OCI-LY1 (cell line): ENCODE data around the gene CHMP5.

Experiments
- H2AFZ ChIP-seq: fragments of 200-600 bp; sonication (generic), shearing (Covaris generic); 2 replicates; pipeline ENCODE4 v1.6.0; 2014; ENCODE audit warnings: antibody characterized with exemption, mild to moderate bottlenecking, low read length
- H3F3A ChIP-seq: fragments of 200-600 bp; sonication (generic), shearing (Covaris generic); 2 replicates; pipeline ENCODE4 v1.6.0; 2014; ENCODE audit warnings: mild to moderate bottlenecking, antibody characterized with exemption, low read length, moderate library complexity; ENCODE audit not compliant: insufficient read depth
- H3K27ac ChIP-seq: fragments of 200-600 bp; sonication (generic); 2 replicates; pipeline ENCODE4 v1.5.1; 2014; ENCODE audit warnings: low read length, mixed run types, mild to moderate bottlenecking, low read depth; ENCODE audit not compliant: poor library complexity, severe bottlenecking
- H3K27me3 ChIP-seq: fragments of 200-600 bp; sonication (generic); 2 replicates; pipeline ENCODE4 v1.6.0; 2014; ENCODE audit warnings: antibody characterized with exemption, mild to moderate bottlenecking, low read length, moderate library complexity; ENCODE audit not compliant: insufficient read depth
- H3K36me3 ChIP-seq: fragments of 200-600 bp; sonication (generic); 2 replicates; pipeline ENCODE4 v1.6.1; 2014; ENCODE audit warnings: mild to moderate bottlenecking, antibody characterized with exemption, low read length, moderate library complexity, mixed read lengths; ENCODE audit not compliant: insufficient read depth
- H3K4me1 ChIP-seq: fragments of 200-600 bp; sonication (generic); 2 replicates; pipeline ENCODE4 v1.5.1; 2014; ENCODE audit warnings: mild to moderate bottlenecking, low read length, moderate library complexity; ENCODE audit not compliant: insufficient read depth, severe bottlenecking
- H3K4me2 ChIP-seq: fragments of 200-600 bp; sonication (generic), shearing (Covaris generic); 2 replicates; pipeline ENCODE4 v1.6.1; 2014; ENCODE audit warnings: low read length
- H3K4me3 ChIP-seq: fragments of 200-600 bp; sonication (generic); 2 replicates; pipeline ENCODE4 v1.5.1; 2014; ENCODE audit warnings: low read length, low read depth, mild to moderate bottlenecking, mixed read lengths; ENCODE audit not compliant: poor library complexity, severe bottlenecking
- H3K79me2 ChIP-seq: fragments of 200-600 bp; shearing (Covaris generic); 2 replicates; pipeline ENCODE4 v1.6.1; 2016; ENCODE audit warnings: mixed run types, low read length, mixed read lengths; ENCODE audit not compliant: insufficient read depth
- H3K9ac ChIP-seq: fragments of 200-600 bp; sonication (generic), shearing (Covaris generic); 2 replicates; pipeline ENCODE4 v1.6.1; 2014; ENCODE audit warnings: mild to moderate bottlenecking, low read length, mixed read lengths
- H3K9me2 ChIP-seq: fragments of 200-600 bp; sonication (generic), shearing (Covaris generic); 2 replicates; pipeline ENCODE4 v1.6.1; 2014; ENCODE audit warnings: low read depth, mild to moderate bottlenecking, low read length, mixed read lengths
- H3K9me3 ChIP-seq: fragments of 200-600 bp; shearing (Covaris generic); 2 replicates; pipeline ENCODE4 v1.6.1; 2014; ENCODE audit warnings: low read length, mixed read lengths
- H4K20me1 ChIP-seq: fragments of 200-600 bp; sonication (generic), shearing (Covaris generic); 2 replicates; pipeline ENCODE4 v1.6.0; 2016; ENCODE audit warnings: mild to moderate bottlenecking, low read length; ENCODE audit not compliant: insufficient read depth
- EZH2 ChIP-seq: fragments of 200-600 bp; sonication (generic), shearing (Covaris generic); IDR thresholded peaks from 2 replicates; pipeline ENCODE4 v1.8.0; 2017; ENCODE audit warnings: borderline replicate concordance, mixed run types, mild to moderate bottlenecking, antibody characterized with exemption, low read length, moderate library complexity, mixed read lengths
- TF ChIP-seq, protein P1 (sequence below): fragments of 200-600 bp; sonication (generic), shearing (Covaris generic); IDR thresholded peaks from 2 replicates; pipeline ENCODE4 v1.5.1; 2017; ENCODE audit warnings: mild to moderate bottlenecking, antibody characterized with exemption, low read length, moderate library complexity, mixed read lengths

The CHMP5 gene

DNA sequence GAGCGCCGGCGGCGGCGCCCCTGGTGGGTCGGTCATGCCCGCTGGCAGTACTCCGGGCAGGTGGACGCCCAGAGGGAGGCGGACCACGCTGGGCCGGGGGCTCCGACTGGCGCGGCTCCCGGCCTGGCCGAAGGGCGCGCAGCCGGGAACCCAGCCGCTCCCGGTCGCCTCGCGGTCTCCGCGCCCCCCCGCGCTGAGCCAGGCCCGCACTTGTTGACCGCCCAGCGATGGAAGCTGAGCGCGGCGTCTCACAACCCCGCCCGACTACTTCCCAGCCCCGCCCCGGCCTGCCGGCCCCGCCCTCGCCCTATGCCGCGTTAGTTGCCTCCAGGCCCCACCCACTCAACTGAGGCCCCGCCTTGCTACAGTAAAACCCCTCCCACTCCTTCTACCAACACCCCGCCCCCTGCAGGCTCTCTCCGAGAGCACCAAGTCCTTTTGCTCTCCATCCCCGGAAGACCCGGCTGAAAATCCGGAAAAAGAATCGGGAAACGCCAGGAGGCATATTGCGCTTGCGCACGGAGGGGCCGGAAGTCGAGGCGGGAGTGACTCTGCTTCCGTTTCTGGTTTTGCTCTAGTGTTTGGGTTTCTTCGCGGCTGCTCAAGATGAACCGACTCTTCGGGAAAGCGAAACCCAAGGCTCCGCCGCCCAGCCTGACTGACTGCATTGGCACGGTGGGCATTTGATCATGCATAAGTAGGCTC, at the start of gene CHMP5, which contains the start of gene BAG1:
TSS of gene CHMP5 (plus strand) at position 577 of the 705 bp plus-strand sequence. CDS start at position 607, 30 bp downstream.
TSS of gene BAG1 (minus strand) at position 236 of the 705 bp plus-strand sequence.
- Histone ChIP-seq H3K9me2 (no peaks in the 10 kb centered on the region), H3K79me2 (peaks cover 15% of the 10 kb centered on the region), H3F3A (no peaks in the 10 kb centered on the region), H3K36me3 (peaks cover 47% of the 10 kb centered on the region), H4K20me1 (no peaks in the 10 kb centered on the region), H2AFZ (no peak within 1 kb of the TSS), H3K9ac (peak within 1 kb of the TSS; percentile 87), H3K27me3 (no peaks in the 10 kb centered on the region), H3K4me3 (peak within 1 kb of the TSS; percentile 91), H3K9me3 (no peaks in the 10 kb centered on the region), H3K4me2 (peak within 1 kb of the TSS; percentile 96), H3K27ac (peak within 1 kb of the TSS; percentile 24), H3K4me1 (peaks cover 18% of the 10 kb centered on the region)
- no peak for TF ChIP-seq EZH2
- TF ChIP-seq, protein P1, sequence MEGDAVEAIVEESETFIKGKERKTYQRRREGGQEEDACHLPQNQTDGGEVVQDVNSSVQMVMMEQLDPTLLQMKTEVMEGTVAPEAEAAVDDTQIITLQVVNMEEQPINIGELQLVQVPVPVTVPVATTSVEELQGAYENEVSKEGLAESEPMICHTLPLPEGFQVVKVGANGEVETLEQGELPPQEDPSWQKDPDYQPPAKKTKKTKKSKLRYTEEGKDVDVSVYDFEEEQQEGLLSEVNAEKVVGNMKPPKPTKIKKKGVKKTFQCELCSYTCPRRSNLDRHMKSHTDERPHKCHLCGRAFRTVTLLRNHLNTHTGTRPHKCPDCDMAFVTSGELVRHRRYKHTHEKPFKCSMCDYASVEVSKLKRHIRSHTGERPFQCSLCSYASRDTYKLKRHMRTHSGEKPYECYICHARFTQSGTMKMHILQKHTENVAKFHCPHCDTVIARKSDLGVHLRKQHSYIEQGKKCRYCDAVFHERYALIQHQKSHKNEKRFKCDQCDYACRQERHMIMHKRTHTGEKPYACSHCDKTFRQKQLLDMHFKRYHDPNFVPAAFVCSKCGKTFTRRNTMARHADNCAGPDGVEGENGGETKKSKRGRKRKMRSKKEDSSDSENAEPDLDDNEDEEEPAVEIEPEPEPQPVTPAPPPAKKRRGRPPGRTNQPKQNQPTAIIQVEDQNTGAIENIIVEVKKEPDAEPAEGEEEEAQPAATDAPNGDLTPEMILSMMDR = no peak

DNA sequence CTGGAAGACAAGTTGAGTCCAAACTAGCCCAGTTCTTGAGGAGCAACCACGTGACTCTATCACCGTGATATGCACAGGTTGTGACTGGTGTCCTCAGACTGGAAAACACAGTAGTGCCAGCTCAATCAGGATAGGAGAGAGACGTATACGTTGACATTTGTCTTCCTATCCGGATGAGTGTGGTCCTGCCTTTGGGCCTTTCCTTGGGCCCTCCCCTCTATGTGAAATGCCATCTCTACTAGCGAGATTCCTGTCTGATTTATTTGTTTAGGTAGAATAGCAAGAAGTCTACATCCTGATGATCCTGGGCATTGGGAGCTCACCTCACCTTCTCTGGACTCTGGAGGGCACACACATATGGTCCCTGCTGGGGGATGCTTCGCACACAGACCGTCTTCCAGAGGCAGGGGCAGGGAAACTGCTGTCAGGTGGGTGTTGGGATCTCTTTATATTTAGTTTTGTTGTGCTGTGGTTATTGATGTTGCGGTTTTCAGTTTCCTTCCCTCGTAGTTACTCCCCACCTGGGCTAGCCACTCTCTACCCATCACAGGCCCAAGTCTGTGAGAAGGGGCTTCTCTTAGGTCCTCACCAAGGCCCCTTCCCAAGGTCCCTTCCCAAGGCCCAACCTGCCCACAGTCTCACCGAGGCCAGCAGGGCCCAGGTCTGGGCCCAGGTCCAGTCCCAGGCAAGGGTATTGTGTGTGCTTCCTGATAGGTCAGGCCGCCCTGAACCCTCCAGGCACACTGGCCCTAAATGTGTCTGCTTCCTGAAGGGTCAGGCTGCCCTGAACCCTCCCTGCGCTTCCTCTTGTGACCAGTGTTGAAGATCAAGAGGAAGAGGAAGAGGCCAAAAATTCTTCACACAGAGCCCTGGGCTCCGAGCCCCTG, 43.9 kb upstream of the CHMP5 start:
- Histone ChIP-seq H3K4me3 (no peak overlapping the region), H3K4me2 (no peak overlapping the region), H3K36me3 (no peaks in the 10 kb centered on the region), H3F3A (no peaks in the 10 kb centered on the region), H3K79me2 (no peaks in the 10 kb centered on the region), H3K9ac (no peak overlapping the region), H3K27me3 (no peaks in the 10 kb centered on the region), H3K4me1 (peaks cover 6% of the 10 kb centered on the region), H3K27ac (no peak overlapping the region), H4K20me1 (no peaks in the 10 kb centered on the region), H3K9me2 (no peaks in the 10 kb centered on the region), H3K9me3 (no peaks in the 10 kb centered on the region), H2AFZ (no peak overlapping the region)
- TF ChIP-seq, protein P1 = no peak
- TF ChIP-seq EZH2 = no peak

DNA sequence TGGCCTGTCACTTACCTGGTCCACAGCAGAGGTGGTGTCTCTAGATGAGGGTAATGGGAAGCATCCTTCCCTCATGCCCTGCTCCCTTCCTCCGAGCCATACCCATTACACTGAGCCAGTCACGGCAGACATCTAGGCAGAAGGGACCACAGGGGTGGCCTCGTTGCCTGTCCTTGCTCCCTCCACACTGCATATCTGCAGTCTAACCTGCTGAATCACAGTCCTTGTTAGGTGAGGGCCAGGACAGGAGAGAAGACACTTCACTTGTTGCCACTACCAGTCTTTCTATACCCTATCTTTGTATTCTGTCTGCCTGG, 43.3 kb upstream of the CHMP5 start:
- H3K27ac ChIP-seq = no peak overlapping the region
- H3K27me3 ChIP-seq = no peaks in the 10 kb centered on the region
- H3K79me2 ChIP-seq = no peaks in the 10 kb centered on the region
- H3K4me3 ChIP-seq = no peak overlapping the region
- H3F3A ChIP-seq = no peaks in the 10 kb centered on the region
- no peak for TF ChIP-seq EZH2
- TF ChIP-seq, protein P1 = no peak
- H3K9ac ChIP-seq = no peak overlapping the region
- peaks cover 6% of the 10 kb centered on the region for H3K4me1 ChIP-seq
- H3K36me3 ChIP-seq = no peaks in the 10 kb centered on the region
- no peaks in the 10 kb centered on the region for H3K9me3 ChIP-seq
- H3K9me2 ChIP-seq = no peaks in the 10 kb centered on the region
- H3K4me2 ChIP-seq = no peak overlapping the region
- H2AFZ ChIP-seq = no peak overlapping the region
- H4K20me1 ChIP-seq = no peaks in the 10 kb centered on the region
